A549 treated with AZD9567 at 1 μM for 4 hours (cell line): Measurements from ENCODE around the gene FKRP. TPM values are rescaled to one million over a fixed set of nuclear protein-coding genes. Genes with fewer than 3 reads are reported as not detected.

Source experiments
- total RNA-seq: library from RNA; stranded (reverse); fragments of 200-300 nt; extraction: Qiagen RNA extraction; gene quantifications from 5 replicates; pipeline ENCODE4 v1.2.3, GENCODE V29; 2022; ENCODE audit not compliant: insufficient read depth

FKRP gene
- 17.0 to 25.5 TPM (median 21.9 TPM) in 5 replicates for total RNA-seq

DNA sequence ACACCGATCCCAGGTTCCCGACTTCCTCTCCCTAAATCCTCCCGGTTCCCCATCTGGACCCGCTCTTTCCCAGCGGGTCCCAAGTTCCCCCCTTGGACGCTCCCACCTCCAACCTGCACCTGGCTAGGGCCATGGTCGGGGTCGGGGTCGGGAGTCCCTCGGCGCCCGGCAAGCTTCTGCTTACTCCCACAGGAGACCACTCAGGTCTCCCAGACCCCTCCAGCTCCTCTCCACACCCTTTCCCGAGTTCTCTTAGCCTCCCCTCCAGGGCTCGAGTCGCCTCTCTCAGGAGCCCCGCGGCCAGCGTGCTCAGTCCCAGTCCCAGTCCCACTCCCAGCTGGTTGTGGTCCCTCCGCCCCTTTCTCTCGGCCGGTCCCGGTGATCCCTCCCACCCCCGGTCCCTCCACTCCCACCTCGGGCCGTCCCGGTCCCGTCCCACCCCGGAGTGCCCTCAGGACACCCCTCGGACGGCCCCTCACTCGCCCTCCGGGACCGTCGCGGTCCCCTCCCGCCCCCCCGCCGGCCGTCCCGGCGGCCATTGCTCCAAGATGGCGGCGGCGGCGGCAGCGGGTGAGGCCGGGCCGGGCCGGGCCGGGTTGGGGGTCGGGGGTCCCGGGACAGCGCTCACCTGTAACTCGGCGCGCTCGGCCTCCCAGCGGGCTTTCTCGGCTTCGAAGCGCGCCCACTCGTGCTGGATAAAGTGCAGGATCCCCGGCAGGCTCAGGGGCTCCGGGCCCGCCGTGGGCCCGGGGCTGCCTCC, at the start of gene FKRP:
Gene FKRP, plus strand, starts transcription at position 537 of the 760 bp plus-strand sequence. CDS start 9,394 bp downstream, outside the sequence.

GRCh38 chr19:46717034-46717715, 28.7 kb upstream of the FKRP start, which contains the start of gene PRKD2:
PRKD2 (minus strand) TSS chr19:46717114; CDS start chr19:46716370, 744 bp downstream.

DNA sequence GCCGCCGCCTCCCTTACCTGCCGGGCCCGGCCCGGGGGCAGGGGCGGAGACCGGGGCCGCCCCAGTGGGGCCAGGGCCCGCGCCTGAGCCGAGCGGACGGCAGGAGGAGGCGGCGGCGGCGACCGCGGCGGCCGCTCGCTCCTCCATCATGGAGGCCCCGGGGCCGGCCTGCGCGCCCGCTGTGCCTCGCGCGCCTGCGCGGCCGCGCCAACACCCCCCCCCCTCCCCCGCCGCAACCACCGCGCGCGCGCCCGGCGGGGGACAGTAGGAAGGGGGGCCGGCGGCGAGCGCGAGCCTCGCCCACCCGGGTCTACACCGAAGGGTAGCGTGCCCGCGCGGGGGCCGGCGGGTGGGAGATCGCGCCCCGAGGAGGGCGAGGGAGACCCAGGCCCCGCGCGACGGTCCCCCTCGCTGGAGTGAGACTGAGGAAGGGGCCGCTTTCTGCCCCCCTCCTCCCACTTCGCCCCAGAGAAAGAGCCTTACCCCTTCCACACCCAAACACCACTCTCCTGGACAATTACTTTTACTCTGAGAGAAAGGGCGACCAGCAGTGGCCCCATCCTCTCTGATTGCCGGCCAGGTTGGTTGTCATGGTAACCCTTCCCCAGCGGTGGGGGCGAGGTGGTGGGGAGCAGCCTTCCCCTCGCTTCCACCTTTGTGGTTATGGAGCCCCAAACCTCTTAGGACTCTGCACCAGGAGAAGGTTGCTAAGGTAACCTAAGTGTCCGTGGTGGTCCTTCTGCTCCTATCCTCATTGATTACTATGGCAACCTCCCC, 612 bp downstream of the FKRP start, which contains the start of gene STRN4:
Gene STRN4, minus strand, starts transcription at position 170 of the 777 bp plus-strand sequence. Its CDS starts 20 bp downstream, at position 150.

DNA sequence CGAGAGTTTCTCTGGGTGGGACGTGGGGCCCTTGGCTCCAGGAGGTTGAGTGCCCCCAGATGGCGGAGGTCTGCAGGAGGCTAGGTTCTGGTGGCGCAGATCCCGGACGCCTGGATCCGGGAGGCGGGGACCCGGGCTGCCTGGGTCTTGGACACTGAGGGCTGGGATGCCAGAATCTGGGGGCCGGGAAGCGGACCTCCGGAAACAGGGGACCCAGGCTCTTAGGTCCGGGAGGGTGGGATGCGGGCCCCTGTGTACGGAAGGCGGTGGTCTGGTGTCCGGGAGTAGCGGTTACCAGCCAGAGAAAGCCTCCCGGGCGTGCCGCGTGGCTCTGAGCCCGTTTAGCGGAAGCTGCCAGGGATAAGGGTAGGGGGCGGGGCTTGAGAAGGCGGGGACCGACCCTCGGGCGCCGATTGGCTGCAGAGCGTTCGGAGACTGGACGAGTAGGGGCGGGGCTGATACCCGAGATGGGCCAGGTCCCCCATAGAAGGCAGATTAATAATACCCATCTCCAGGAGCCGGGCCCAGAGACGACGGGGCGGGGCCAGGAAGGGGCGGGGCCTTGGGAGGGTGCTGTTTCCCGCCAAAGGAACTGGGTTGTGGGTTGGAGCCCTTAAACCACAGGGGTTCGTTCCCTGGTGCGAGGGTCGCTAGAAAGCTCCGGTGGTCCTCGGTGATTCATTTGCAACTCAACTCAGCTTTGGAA, 42.6 kb downstream of the FKRP start, which contains the start of gene SLC1A5:
Gene SLC1A5, minus strand, starts transcription at position 333 of the 706 bp plus-strand sequence. CDS start 629 bp downstream, outside the sequence.

Other genes starting within 250 kb of the FKRP start
- 230 to 253 TPM (median 235 TPM) in 5 replicates for gene CALM3, start 144.7 kb upstream of the FKRP start, total RNA-seq
- gene PTGIR, start 121.0 kb upstream of the FKRP start, total RNA-seq: 0.03 to 0.06 TPM in 2 of 5 replicates, not detected in the others
- gene GNG8, start 109.9 kb upstream of the FKRP start, total RNA-seq: not detected in 5 replicates
- gene DACT3, start 84.9 kb upstream of the FKRP start, total RNA-seq: 0.30 to 0.47 TPM (median 0.37 TPM) in 4 of 5 replicates, not detected in the other
- gene PRKD2, start 28.9 kb upstream of the FKRP start, total RNA-seq: 26.9 to 29.3 TPM (median 27.8 TPM) in 5 replicates
- 82.8 to 95.1 TPM (median 90.4 TPM) in 5 replicates for gene STRN4, start 393 bp downstream of the FKRP start, total RNA-seq
- gene SLC1A5, start 42.5 kb downstream of the FKRP start, total RNA-seq: 210 to 260 TPM (median 225 TPM) in 5 replicates
- 236 to 325 TPM (median 314 TPM) in 5 replicates for gene AP2S1, start 104.8 kb downstream of the FKRP start, total RNA-seq
- 22.9 to 31.9 TPM (median 27.1 TPM) in 5 replicates for gene ARHGAP35, start 114.9 kb downstream of the FKRP start, total RNA-seq